Activated CD8-positive, alpha-beta memory T cell treated with anti-CD3 and anti-CD28 coated beads, Interleukin-2, amount 50 U/mL, for 1 hour (primary cell): ENCODE results near the gene BRPF1.
"Not testable (repeated sequence)": the region's sequence is repeated elsewhere in the genome, so short reads cannot be mapped to it uniquely, and the experiment has no call there.

Experiments used
- DNase-seq: peaks from one replicate; pipeline ENCODE4 v3.0.0-alpha.2; 2020; ENCODE audit errors: extremely low read depth

Gene BRPF1

DNA sequence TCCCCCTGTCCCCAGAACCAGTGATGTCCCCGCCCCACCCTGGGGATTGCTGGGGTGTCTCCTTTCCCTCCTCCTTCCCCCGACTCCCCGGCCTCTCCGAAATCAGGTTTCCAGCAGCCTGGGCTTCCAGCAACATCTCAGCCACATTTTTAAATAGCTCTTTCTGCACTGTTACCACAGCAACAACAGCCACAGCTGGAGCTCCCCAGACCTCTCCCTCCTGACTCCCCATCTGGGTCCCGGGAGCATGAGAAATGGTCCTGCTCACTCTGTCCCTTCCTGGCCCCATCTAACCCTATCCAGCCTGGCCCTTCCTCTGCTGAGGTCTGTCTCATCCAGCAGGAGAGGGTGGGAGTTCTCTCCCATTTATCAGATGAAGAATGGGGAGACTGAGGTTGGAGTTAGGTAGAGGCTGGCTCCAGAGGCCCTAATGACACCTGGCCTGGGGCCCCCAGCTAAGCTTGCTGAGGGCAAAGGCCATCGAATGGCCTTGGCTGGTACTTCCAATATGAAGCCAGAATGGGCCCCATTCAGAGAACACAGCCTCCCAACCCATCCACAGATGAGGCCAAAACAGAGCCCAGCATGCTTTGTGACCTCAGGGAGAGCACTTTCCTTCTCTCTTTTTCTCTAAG lies 36.7 kb downstream of the BRPF1 start:
- DNase-seq, result no peak

DNA sequence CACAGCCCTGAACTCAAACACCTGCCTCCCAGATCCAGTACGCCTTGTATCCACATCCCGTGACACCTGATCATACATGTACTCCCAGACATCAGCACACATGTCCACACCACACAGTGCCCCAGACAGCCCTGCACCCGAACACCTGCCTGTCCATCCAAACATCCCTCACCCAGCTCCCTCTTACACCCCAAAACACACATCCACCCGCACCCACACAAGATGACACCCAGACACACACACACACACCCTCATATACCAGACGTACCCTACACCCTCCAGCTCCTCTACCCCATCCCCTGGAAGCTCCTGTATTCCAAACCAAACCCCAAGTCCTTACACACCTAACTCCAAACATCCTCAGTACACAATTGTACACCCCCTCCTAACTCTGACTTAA lies 37.5 kb downstream of the BRPF1 start:
- DNase-seq, result no peak

DNA sequence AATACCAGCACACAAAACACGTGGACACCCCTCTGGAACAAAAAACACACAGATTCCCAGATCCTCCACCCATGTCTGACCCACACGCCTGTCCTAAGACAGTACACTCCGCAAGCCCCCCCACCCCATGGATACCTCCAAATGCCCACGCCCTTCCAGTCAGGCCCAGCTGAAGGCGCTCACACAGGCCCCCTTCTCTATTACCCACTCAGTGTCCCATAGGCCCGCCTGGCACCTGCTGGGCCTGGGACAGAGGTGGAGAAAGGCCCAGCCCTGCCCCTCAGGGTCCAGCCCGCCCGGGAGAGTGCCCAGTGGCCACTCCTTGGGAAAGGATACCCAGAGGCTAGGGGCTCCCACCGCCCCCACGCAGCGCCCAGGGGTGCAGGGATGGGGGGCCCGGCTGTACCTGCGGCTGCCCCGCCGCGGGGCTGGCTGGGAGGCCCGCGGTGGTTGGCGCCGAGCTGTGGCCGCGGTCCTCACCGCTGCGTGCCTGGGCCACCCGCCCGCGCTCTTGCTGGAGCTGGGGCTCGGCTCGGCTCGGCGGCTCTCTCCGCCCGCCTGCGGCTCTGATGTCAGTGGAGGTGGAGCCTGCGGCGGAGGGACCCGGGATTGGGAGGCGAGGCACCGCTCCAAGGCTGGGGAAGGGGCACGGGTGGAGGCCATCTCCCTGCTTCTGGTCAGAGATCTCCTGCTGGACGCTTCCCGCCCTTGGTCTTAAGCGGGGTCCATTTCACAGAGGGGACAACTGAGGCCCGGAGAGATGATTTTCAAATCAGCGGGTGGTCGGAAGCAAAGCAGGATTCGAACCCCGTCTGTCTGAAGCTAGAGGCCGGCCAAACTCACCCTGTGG lies 38.1 kb downstream of the BRPF1 start, which contains the start of gene CAMK1:
TSS of gene CAMK1 (minus strand) at position 522 of the 850 bp plus-strand sequence. CDS start 2,198 bp downstream, outside the sequence.
- DNase-seq, result no peak

DNA sequence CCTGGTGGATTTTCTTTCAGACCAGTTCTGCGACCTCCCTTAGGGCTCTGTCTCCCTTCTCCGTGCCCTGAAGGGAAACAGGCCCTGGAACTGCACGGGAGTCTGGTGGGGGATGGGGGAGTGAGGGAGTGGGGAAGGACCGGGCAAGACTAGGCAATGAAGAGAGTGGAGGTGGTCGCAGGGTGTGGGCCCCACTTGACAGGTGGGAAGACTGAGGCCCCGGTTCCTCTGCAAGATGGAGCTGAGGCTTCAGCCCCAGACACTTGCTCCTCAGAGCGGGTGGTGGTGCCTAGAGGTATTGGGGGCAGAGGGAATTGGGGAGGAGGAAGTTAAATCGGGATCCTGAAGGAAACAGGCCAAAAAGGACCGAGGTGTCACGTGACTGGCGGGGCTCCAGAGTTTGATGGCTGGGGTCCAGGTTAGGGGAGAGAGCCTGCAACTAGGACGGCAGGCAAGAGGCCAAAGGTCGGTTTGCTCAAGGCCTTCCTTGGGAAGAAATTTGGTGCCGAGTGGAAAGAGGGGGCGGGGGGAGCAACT lies 38.8 kb downstream of the BRPF1 start:
- no peak for DNase-seq

DNA sequence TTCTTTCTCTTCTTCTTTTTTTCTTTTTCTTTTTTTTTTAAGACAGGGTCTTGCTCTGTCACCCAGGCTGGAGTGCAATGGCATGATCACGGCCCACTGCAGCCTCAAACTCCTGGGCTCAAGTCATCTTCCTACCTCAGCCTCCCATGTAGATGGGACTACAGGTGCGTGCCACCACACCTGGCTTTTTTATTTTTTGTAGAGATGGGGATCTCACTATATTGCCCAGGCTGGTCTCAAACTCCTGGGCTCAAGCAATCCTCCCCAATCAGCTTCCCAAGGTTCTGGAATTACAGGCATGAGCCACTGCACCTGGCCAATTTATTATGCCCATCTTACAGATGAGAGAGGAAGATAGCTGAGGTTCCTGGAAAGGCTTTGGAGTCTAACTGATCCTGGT lies 39.5 kb downstream of the BRPF1 start:
- DNase-seq, result not testable (repeated sequence)

DNA sequence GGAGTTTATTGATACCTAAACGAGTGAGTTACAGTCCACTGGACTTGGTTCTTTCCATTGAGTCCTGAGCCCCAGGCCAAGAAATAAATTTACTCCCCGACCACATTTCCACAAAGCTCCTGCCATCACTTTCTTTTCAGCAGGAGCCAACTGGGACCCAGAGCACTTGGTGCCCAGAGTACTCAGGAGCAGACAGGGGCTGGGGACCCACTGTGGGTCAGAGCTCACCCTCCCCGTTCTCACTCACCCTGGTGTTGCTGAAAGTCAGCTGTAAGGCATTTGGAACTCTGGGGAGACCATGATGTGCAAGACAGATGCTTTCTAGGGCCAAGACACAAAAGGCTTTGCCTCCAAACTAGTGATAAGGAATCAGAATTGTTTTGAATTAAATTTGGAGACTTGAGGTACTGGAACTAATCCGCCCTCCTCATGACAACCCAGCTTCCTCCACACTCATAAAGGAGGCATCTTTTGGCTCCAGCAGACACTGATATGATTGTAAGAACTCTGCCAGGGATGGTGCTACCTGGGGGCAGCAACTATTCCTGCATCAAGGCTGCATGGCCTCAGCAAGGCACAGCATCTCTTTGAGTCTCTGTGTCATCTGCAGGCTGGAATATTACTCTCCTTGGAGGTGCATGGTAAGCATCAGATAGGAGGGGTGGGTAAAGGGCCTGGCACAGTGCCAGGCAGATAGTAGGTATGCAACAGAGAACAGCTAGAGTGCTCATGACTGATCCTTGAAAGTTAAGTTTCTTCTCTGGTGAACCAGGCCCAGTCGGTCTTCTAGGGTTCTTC lies 45.6 kb downstream of the BRPF1 start:
- DNase-seq, result no peak

DNA sequence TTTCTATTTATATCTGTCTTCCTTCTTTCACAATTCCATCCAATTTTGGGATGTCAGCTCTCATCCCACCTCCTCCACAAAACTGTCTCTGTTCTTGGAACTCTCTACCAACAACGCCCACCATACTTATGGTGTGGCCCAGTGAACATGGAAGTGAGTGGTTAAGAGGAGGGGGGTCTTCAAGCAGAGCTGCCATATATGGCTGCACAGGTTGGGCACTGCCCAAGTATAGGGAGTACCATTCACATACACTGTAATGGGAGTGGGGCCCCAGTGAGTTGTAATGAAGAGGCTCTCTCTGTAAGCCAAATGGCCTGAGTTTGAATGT lies 46.1 kb downstream of the BRPF1 start:
- DNase-seq, result no peak

DNA sequence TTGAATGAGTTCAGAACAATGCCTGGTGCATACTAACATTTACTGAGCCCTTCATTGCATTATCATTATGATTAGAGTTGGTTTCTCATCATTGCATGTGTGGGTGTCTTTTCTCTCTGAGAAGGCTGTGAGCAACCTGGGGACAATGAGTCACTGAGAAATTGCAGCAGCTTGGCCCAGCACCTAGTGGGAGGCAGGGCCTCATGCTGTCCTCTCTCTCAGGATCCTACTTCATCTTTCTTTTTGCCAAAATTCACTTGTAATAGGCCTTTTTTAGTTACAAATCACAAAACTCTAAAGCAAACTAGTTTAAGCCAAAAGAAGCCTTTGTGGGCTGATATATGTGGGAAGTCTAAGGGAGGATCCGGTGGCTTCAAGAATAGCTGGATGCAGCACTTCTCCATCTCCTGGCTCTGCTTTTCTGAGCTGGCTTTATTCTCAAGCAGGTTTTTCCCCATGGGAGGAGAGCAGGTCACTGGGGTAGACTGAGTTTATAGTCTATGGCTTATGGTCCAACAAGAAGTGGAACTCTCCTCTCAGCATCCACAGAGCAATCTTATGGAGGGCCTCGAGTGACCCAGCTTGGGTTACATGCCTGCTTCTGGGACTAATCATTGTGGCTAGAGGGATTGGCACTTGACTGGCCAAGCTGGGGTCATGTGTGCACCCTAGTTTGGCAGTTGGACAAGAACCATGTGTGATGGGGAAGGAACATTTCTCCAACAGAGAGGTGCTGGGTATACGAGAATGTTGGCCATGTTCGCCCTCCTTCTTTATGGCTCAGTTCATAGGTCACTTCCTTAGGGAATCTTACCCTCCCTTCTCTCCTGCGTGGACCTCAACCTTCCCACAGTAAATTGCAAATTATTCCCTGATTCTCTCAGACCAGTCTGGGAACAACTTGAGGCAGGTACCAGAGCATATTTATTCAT lies 46.9 kb downstream of the BRPF1 start:
- DNase-seq, result no peak

DNA sequence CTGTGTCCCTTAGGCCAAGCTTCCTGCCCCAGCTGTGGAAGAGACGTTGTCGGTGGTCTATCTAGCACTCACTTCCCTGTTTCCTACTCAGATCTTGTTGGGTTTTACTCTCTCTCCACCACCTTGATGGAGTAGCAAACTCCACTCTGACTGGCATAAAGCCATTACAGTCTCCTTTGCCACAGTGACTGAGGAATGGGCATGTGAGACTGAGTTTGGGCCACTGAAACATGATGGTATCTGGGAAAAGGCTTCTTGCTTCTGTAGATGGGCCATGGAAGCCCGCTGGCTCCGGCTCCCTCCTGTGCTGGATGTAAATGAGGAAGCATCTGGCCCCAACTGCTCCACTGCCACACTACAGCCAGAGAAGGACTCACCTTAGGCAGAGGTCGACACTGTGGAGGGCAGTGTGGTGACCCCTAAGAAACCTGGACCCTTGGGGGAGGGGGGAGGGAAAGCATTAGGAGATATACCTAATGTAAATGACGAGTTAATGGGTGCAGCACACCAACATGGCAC lies 47.6 kb downstream of the BRPF1 start:
- DNase-seq, result no peak

DNA sequence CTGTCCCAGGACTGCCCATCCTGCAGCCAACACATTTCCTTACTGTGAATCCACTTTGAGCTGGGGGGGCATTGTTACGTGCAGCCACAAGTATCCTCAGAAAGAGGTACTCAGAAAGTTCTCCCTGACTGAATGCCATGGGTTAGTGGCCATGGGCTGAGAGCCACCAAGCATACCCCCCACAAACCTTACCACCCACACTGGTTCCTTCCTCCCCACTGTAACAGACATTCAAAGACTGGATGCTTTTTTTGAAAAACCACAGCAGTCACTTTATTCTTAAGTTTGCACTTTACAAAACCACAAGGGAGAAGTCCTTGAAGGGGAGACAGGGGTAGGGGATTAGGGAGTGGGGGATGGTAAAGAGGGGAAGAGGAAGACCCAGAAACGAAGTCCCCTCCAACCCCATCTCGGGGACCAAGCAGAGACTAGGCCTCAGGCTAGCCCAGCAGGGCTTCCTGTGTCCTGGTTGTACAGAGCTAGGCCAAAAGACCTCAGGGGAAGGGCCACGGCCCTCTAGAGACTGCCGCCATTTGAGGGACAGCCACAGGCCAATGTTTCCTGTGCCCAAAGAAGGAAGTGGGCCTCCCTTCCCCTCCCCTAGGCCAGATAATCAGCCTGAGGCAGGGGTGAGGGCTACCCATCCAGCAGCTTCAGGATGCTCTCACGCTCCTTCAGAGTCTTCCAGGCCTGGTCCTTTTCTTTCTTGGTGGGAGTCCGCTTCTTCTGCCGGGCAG lies 48.4 kb downstream of the BRPF1 start:
- no peak for DNase-seq

DNA sequence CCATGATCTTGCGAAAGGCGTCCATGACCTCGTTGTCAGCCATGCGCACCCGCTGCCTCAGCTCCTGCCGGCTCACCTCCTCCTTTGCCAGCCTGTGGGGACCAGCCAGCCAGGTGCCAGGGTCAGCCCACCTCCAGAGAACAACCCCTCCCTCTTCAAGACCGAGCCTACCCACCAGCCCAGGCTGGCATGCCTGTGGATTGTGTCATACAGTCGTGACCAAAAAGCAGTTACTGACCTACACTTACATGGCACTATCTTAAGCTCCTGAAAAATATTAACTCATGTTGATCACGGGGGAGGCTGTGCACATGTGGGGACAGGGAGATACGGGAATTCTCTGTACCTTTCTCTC lies 48.9 kb downstream of the BRPF1 start:
- DNase-seq, result no peak

DNA sequence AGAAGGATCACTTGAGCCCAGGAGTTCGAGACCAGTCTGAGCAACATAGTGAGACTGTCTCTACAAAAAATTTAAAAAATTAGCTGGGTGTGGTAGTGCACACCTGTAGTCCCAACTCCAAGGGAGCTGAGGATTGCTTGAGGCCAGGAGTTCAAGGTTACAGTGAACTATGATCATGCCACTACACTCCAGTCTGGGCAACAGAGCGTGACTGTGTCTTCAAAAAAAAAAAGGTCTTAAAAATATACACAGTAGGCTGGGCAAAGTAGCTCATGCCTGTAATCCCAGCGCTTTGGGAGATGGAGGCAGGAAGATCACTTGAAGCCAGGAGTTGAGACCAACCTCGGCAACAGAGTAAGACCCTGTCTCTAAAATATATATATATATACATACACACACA lies 49.4 kb downstream of the BRPF1 start:
- DNase-seq, result no peak

DNA sequence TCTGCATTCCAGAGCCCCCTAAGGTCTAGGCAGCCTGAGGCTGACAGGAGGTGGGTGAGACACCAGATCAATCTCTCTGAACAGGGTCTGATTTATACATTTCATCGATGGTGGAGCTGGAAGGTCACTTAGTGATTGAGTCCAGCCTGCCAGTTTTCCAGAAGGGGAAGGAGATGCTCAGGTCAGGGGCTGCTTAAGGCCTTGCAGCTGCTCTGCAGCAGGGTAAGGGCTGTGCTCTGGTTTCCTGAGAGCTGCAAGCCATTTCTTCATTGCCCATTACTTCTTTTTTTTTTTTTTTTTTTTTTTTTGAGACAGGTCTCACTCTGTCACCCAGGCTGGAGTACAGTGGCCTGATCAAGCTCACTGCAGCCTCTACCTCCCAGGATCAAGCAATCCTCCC lies 50.0 kb downstream of the BRPF1 start:
- DNase-seq, result no peak

DNA sequence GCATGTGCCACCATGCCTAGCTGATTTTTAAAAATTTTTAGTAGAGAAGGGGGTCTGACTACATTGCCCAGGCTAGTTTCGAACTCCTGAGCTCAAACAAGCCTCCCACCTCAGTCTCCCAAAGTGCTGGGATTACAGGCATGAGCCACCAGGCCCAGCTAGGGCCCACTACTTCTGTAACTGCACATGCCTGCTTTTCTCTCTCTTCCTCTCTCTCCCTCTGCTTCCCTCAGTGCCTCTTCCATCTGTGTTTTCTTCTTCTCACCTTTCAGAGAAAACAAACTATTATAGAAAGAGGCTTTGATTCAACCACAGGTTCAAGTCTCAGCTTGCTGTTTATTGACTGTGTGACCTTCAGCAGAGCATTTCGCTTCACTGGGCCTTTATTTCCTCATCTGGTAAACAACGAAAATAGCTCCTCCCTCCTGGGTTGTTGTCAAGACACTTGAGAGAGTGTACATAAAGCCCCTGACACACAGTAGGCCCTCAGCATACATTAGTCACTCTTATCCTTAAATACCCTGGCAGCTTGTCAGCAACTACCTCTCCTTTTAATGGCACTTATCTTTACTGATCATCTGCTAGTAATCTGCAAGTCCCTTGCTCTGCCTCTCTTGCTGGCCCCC lies 50.6 kb downstream of the BRPF1 start:
- no peak for DNase-seq

DNA sequence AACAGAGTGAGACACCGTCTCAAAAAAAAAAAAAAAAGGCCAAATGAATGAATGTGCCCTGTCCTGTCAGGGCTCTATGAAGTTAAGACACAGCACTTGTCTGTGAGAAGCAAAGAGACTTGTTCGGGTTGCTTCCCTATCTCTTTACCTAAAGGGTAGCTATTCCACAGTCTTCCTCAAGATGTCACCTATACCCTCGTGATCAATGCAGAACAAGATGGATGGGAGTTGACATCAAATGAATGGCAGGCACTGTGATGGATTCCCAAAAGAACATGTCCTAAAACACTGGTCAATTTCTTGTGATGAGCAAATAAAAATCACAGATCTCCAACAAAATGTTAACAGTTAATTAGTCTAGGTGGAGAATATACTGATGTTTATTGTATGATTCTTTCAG lies 51.2 kb downstream of the BRPF1 start:
- DNase-seq, result no peak

DNA sequence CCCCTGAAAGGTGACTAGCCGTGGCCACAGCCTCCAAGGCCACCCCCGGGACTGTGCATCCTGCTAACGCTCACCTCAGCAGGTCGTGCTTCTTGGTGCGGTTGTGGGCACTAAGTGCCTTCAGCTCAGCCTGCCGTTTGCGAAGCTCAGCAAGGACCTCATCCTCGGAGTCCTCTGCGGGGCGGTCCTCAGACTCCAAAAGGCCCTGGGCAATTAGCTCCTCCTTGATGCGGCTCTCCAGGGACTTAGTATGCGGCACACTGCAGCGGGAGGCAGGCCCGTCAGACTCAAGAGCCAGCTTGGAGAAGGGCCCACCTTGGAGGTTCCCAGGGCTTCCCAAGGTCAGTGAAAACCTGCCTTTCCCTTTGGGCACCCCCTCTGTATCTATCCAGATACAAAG lies 52.4 kb downstream of the BRPF1 start:
- no peak for DNase-seq

DNA sequence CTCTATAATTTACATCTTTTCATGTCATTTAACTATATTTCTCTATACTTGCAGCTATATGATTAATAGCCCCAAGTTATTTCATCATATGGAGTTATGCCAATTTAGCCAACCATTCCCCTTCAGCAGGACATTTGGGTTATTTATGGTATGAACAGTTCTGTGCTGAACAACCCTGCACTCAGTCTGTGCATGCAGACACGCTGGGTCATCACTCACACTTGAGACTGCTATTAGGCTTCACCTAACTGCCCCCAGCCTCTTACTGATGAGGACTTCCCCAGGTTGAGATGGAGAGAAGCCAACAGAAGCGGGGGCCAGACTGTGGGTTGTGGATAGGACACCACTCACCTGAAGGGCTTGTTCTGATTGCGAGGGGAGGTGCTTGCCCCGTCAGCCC lies 53.4 kb downstream of the BRPF1 start:
- no peak for DNase-seq

DNA sequence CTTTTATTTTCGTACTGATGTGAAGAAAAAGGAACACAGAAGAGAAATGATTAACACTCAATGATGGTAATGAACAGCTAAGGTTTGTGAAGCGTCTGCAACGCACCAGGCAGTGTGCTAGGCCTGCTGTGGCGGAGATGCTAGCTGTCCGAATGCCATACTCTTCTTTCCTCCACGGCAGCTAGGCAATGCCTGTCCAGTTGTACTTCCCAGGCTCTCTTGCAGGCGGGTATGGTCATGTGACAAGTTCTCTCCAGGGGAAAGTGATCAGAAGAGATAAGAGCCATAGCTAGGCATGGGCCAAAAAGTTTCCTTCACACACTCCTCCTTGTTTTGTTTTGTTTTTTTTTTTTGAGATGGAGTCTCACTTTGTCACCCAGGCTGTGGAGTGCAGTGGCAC lies 54.1 kb downstream of the BRPF1 start:
- DNase-seq, result no peak

DNA sequence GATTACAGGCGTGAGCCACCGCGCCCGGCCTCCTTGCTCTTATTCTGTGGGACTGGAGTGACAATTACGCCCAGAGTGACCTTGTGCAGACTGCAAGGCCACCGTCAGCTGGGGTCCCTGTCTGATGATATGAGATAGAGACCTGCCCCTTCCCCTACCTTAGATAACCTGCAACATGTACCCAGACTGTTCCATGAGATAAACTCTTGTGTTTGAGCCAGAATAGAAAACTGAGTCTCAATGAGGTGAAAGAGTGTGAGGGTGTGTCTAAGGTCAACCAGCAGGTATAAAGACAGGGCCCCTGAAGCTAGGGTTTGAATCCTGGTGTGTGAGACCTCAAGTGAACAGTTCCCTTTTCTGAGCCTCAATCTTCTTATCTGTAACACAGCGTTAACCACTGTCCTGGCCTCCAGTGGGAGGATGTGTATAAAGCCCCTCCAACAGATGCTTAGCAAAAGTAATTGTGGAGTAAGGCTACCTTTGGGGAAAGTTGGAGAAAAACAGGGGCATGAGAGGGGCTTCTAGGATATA lies 54.7 kb downstream of the BRPF1 start:
- DNase-seq, result no peak
